Hematopoietic multipotent progenitor cell (in vitro differentiated cells): Measurements from ENCODE around the gene BCAS1. TPM values are rescaled to one million over a fixed set of nuclear protein-coding genes. Genes with fewer than 3 reads are reported as not detected.

Experiments used
- DNase-seq, 3 donors: peaks; one replicate each; pipeline ENCODE4 v3.0.0-alpha.2; 2011 to 2015; ENCODE audit warnings: low read depth in 2 of 3, low spot score in 2 of 3
- total RNA-seq: library from RNA; depleted of rRNA; stranded (reverse); fragments of >200 nt; gene quantifications from one replicate; pipeline ENCODE4 v1.2.3, GENCODE V29; 2012

Gene BCAS1
- total RNA-seq, 1 donor: not detected

DNA sequence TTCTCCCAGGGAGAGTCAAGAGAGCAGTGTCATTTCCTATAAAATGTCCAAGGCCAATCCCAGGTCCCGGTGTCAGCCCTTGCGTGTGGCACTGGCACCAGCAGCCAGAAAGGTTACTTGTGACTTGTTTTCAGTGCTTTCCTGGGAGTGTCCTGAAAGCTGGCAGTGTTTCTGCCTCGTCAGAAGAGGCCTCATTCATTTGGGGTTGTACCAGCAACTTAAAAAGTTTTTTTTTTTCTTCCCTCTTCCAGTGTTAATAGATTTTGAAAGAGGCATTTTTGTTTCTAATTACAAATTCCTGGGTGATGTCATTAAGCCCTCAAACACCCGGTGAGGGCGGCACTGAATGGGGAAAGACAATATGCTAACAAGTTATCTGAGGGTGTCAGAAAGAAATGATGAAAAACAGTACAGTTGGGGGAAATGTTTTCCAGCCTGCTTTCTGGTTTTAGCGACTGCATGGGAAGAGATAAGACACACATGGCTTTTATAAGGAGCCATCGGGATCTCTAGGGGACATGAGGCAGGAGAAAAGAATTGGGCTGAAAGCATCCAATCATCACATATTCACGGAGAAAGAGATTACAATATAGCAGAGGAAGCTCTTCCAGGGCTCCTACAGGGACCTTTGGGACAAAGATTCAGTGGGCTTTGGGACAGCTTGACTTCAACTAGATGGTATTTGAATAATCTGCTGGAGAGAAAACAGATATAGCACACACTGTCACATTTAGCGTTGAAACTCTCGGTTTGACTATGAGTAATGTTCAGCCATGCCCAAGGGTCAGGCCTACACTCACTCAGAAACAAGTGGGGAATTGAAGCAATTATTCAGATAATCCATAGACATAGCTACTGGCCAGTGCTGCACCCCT is 153.0 kb downstream of the BCAS1 start:
- no peak for DNase-seq

- no peak for DNase-seq
Observed at GRCh38 chr20:53916173-53916512, 154.3 kb downstream of the BCAS1 start.

DNA sequence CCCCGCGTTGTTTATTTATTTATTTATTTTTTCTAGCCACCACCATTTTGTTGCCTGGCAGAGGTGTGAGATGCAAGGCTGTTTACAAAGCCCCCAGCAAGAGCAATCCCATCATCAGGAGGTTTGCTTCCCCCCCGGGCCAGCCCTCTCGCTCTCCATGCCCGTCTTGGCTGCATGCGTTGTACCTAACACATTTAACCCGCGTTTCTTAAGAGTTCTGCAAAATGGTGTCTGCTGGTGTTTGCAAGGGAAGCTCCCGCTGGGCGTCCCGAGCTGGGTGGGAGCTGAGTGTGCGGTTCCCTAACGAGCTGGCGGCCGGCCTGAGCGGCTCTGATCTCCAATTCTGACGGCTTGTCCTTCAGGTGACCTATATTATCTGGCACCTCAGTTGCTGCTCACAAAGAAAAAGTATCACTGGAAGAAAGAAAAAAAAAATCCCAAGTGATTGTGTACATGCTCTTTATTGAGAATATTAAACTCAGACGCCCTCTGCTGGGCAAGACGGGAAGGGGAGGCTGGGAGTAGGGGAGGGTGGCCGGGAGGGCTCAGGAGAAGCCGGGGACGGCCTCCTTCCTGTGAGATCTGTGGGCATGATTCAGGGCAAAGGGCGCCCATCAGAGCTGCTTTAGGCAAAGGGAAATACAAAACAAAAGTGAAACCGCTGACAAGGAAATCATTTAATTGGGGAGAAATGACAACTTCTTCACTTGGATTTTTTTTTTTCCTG is 154.8 kb downstream of the BCAS1 start:
- DNase-seq: peak; percentile 76 to 98 (median 97)

DNA sequence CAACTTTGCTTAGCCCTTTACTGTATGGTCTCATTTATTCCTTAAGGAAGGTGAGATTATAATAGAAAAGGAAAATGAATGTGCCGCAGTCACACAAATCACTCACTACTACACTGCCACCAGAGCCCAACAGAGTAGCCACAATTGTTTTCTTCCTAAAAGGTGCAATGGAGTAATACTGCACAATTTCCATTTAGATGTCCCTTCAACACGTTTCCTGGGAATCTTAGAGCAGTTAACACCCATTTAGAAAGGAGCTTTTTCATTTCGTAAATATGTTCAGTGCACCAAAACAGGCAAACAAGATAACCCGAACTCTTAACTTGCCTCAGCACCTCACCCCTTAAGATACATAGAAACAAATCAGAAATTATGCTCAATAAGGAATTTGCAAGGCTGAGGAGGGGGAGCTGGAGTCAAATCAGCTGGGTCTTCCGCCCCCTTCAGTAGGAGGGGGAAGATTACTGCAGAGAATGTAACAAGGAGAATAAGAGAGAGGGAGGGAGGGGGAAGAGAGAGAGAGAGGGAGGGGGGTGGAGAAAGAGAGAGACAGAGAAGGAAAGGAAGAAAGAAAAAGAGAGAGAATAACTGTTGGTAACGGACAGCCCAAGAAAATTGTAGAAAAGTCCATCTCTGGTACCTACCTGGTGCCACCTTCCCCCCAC is 155.5 kb downstream of the BCAS1 start:
- no peak for DNase-seq

DNA sequence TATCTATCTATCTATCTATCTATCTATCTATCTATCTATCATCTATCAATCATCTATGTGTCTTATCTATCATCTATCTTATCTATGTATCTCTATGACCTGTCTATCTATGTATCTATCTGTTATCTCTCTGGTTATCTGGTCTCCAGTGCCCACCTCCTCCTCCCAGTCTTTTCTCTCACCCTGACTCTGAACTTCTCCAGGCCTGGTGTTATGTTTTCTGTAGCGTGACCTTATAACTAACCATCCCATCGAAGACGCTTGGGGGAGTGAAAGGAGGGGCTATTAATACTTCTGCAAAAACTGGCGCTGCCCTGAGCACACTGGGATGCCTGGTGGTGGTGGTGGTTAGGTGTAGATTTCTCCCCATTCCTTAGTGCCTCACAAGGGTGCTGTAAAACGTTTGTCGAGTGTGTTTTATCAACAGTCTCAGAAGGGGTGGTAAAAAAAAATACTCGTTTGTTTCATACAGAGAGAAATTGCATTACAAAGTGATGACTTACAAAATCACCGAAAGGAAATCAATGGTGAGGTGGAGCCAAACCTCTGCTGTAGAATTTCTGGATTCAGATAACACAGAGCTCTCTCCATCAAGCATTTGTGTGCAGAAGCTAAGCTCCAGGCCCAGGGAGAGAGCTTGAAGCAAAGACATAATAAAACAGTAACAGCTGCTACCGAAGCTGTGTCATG is 156.2 kb downstream of the BCAS1 start:
- DNase-seq: peak in 1 of 3 donors; percentile 62

DNA sequence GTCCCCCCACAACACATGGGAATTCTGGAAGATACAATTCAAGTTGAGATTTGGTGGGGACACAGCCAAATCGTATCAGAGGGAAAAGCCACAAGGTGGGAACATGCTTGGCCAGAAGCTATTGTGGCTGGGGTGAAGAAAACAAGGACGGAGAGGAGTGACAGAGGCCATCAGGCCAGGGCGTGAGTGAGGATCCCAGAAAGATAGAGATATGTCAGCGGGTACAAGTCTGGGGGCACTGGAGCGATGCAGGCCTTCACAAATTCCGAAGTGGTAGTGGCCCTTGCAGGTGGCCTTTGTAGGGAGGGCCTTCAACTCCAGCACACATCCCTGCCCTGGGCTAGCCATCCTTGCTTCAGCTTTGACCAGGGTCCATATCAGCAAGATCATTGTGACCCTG is 159.1 kb downstream of the BCAS1 start:
- DNase-seq: no peak

- no peak for DNase-seq
Observed at GRCh38 chr20:53910351-53911002, 159.9 kb downstream of the BCAS1 start.

GRCh38 chr20:53907968-53908751 is 162.2 kb downstream of the BCAS1 start:
- no peak for DNase-seq

- DNase-seq: no peak
Observed at GRCh38 chr20:53905820-53906191, 164.6 kb downstream of the BCAS1 start.

DNA sequence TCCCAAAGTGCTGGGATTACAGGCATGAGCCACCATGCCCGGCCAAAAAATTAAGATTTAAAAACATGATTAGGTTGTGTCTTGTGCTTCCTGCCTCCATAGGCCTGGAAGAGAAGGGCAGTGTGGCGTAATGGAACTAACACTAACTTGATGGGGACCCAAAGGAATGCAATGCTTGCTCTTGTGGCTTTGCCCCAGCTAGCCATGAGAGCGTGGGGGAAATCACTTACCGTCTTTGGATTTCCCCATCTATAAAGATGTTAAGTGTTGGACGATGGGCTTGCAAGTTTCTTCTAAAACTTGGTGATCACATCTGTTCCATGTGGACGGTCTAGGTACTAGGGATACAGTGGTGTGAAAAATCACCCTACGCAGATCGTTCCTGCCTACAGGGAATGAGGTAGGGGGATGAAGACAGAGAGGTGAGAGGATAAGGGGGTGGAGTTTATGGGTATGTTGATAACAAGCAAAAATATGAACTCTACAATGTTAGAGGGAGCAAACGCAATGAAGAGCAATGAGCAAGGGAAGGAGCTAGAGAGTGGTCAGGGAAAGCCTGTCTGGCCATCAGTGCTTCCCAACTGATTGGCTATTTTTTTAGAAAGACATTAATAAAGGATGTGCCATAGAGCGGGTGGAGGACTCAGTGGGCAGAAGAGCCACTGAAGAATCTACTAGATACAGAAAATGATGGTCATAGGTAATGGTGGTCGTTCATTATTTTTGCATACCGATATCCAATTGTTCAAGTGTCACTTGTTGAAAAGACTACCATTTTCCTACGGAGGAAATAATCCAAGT is 165.2 kb downstream of the BCAS1 start:
- DNase-seq: no peak

DNA sequence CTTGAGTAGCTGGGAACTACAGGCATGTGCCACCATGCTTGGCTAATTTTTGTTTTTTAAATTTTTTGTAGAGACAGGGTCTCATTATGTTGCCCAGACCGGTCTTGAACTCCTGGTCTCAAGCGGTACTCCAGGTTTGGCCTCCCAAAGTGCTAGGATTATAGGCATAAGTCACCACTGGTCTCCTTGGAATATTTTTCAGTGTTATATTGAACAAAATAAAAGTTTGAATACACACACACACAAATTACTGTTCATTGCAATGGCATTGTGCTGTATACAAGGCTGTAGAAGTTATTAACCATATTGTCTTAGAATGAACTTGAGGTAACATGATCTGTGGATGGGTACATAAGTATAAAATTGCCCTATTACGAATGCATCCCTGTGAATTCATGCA is 166.1 kb downstream of the BCAS1 start:
- DNase-seq: no peak

DNA sequence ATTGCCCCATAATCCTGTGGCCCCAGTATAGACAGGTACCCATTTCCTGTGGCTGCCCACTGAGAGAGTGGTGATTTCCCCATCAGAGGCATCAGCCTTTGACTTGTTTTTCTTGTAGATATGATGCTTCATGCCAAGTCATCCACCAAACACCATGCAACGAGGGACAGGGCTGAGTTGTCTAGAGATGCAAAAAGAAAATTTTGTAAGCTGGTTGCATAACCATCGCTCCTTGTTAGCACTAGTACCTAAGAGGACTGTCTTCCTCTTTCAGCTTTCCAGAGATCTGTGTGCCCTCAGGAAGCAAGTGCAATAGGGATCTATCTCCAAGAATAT is 166.8 kb downstream of the BCAS1 start:
- peak in 1 of 3 donors; percentile 43 for DNase-seq

DNA sequence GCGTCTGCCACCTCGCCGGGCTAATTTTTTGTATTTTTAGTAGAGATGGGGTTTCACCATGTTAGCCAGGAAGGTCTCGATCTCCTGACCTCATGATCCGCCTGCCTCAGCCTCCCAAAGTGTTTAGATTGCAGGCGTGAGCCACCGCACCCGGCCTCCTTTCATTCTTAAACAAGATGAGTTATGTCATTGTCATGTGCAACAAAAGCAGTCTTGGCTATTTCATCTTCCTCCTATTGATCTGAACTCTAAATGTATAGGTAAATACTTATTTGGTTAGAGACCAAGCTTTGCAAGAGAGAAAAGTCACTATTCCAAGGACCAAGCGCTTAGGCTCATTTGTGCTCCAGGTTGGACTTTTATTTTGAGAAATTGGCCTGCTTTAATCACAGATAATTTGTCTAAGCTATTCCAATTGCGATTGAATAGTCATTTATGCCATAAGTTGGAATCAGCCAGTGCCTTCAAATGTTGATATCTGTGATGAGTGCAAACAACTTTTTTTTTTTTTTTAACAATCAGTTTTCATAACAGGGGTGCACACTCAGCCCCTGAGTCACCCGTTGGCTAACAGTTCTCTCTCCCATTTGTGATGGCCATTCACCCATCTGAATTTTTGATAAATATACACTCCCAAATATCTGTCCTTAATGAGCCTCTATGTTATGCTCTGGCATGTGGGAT is 167.3 kb downstream of the BCAS1 start:
- no peak for DNase-seq

DNA sequence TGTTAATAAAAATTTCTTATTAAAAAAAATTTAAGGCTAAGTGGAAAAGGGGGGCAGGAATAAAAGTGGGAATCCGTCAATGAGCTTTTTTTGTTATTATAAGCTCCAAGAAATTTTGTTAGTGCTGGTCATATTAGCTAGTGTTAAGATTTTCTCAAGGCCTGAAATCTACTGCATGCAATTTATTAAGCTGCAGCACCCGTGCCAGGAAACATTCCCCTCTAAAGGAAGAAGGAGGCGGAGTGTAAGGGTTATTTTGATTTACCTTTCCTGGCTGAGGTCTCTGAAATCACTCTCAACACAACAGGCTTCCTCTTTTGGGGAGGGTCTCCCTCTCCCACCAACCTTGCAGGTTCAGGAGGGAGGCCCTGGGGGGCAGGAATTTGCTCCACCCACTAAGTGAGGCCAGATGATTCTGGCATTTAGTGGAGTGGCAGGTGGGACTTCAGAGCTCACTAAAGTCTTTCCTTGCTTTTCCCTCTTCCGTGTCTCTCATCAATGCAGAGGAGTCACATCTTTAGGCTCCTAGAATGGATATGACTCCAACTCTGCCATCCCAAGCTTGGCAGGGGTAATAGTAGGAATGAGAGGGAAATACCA is 168.8 kb downstream of the BCAS1 start:
- DNase-seq: no peak

GRCh38 chr20:53901064-53901463 is 169.3 kb downstream of the BCAS1 start:
- no peak for DNase-seq

DNA sequence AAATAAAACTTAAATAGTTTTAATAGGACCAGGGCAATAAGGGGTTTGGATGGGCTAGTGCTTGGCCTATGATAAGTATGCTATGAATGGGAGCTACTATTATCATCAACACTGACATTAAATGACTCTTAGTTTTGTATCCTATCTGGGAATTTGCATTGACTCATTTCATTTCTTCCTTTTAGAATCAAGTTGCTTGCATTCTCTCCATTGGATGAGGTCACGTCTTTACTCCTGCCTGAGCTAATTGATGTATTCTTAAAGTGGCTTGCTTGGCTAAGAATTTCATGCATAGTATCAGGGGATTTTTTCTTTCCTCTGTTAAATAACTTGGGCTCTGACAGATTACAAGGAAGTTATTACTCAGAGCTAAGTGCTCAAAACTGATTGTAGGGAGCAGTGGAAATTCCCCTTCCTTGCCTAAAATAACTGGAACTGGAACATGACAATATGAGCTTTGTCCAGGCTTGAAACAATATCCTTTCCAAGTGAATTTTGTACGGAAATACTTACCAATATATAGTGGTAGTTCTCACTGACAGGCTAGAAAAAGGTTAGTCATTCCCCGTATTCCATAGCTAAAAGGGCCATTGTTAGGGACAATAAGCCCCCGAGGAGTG is 169.9 kb downstream of the BCAS1 start:
- no peak for DNase-seq

- DNase-seq: peak; percentile 13 to 94 (median 81)
Observed at GRCh38 chr20:53899351-53900167, 170.8 kb downstream of the BCAS1 start.
